Effector CD4-positive, alpha-beta T cell (primary cell): ENCODE data around the gene TSPAN1.
"Not testable (repeated sequence)": the region's sequence is repeated elsewhere in the genome, so short reads cannot be mapped to it uniquely, and the experiment has no call there.

Source experiments
- DNase-seq: peaks from one replicate; pipeline ENCODE4 v3.0.0-alpha.2; 2020

The TSPAN1 gene

GRCh38 chr1:46220808-46221207 lies 45.9 kb downstream of the TSPAN1 start:
- no peak for DNase-seq

- DNase-seq: no peak
Observed at GRCh38 chr1:46221749-46222148, 46.9 kb downstream of the TSPAN1 start.

- DNase-seq: not testable (repeated sequence)
Observed at GRCh38 chr1:46223055-46223454, 48.2 kb downstream of the TSPAN1 start.

GRCh38 chr1:46223472-46223943 lies 48.6 kb downstream of the TSPAN1 start:
- peak; percentile 33 for DNase-seq

GRCh38 chr1:46224966-46225365 lies 50.1 kb downstream of the TSPAN1 start:
- no peak for DNase-seq

GRCh38 chr1:46231231-46231630 lies 56.3 kb downstream of the TSPAN1 start:
- DNase-seq: not testable (repeated sequence)
